PC-3 (cell line): ENCODE data around the gene FAM83G.

Experiments
- EZH2 ChIP-seq: fragments of 300-600 bp; sonication (generic); IDR thresholded peaks from one replicate; pipeline ENCODE4 v1.6.1; 2017; ENCODE audit warnings: antibody characterized with exemption, mild to moderate bottlenecking, low read length; ENCODE audit not compliant: unreplicated experiment
- EZH2phosphoT487 ChIP-seq: fragments of 300-600 bp; sonication (generic); IDR thresholded peaks from 2 replicates; pipeline ENCODE4 v1.6.1; 2018; ENCODE audit warnings: mild to moderate bottlenecking, antibody characterized with exemption, low read length, borderline replicate concordance
- TF ChIP-seq, protein P1 (sequence below): fragments of 300-600 bp; sonication (generic); conservative IDR thresholded peaks from 2 replicates; pipeline ENCODE4 v1.5.1; 2017; ENCODE audit warnings: antibody characterized with exemption, low read depth, mild to moderate bottlenecking, low read length

DNA sequence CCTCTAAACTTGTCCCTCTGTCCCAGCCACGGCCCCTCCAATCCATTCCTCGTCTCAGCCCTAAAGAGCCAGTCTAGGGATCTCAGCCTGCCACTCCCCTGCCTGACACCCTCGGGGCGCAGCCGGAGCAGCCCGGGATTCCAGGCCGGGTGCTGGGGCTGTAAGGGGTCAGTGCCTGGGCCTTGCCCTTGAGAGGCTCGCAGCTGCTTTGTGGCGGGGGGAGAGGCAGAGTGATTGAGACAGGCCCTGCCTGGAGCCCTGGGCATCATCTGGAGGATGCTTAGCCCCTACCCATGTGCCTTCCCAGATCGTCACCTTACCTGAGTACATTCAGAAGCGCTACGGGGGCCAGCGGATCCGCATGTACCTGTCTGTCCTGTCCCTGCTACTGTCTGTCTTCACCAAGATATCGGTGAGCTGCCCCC lies 44.3 kb downstream of the FAM83G start:
- TF ChIP-seq, protein P1, sequence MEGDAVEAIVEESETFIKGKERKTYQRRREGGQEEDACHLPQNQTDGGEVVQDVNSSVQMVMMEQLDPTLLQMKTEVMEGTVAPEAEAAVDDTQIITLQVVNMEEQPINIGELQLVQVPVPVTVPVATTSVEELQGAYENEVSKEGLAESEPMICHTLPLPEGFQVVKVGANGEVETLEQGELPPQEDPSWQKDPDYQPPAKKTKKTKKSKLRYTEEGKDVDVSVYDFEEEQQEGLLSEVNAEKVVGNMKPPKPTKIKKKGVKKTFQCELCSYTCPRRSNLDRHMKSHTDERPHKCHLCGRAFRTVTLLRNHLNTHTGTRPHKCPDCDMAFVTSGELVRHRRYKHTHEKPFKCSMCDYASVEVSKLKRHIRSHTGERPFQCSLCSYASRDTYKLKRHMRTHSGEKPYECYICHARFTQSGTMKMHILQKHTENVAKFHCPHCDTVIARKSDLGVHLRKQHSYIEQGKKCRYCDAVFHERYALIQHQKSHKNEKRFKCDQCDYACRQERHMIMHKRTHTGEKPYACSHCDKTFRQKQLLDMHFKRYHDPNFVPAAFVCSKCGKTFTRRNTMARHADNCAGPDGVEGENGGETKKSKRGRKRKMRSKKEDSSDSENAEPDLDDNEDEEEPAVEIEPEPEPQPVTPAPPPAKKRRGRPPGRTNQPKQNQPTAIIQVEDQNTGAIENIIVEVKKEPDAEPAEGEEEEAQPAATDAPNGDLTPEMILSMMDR, result no peak
- no peak for TF ChIP-seq EZH2
- no peak for TF ChIP-seq EZH2phosphoT487
